ENCODE results near the gene BCR. TPM values are rescaled to one million over a fixed set of nuclear protein-coding genes. Genes with fewer than 3 reads are reported as not detected.

BCR gene
- polyA plus RNA-seq, 1 experiment: 21.4 TPM

- no peak for DNase-seq (ENCODE audit: low read depth, low spot score)
- H3K9me3 ChIP-seq (ENCODE audit: control insufficient read depth, insufficient read depth, low read length): no peaks in the 10 kb centered on the region
- H3K27me3 ChIP-seq (ENCODE audit: control insufficient read depth, insufficient read depth, low read length): no peaks in the 10 kb centered on the region
- H3K4me3 ChIP-seq (ENCODE audit: low read depth, low read length): no peak overlapping the region
- no peak for TF ChIP-seq CTCF (IDR thresholded peaks at IDR 0.05; ENCODE audit: low read depth, low read length)
- CTCF ChIA-PET: no interaction called here
- POLR2A ChIA-PET: no interaction called here
- H3K27ac ChIP-seq (ENCODE audit: low read depth, low read length): no peak overlapping the region
Measured at GRCh38 chr22:23294221-23294620, 113.9 kb downstream of the BCR start.

- Histone ChIP-seq H3K27me3 (ENCODE audit: control insufficient read depth, insufficient read depth, low read length) (no peaks in the 10 kb centered on the region), H3K27ac (ENCODE audit: low read depth, low read length) (no peak overlapping the region), H3K4me3 (ENCODE audit: low read depth, low read length) (no peak overlapping the region), H3K9me3 (ENCODE audit: control insufficient read depth, insufficient read depth, low read length) (no peaks in the 10 kb centered on the region)
- TF ChIP-seq CTCF (IDR thresholded peaks at IDR 0.05; ENCODE audit: low read depth, low read length): no peak
- POLR2A ChIA-PET: no interaction called here
- DNase-seq (ENCODE audit: low read depth, low spot score): no peak
- CTCF ChIA-PET: interaction anchor here (1.5 kb wide), 1 partner anchor 10 kb away, joined by 4 read pairs; no protein-coding TSS in a partner anchor
Measured at GRCh38 chr22:23300476-23300875, 120.2 kb downstream of the BCR start.

- no peaks in the 10 kb centered on the region for H3K27me3 ChIP-seq (ENCODE audit: control insufficient read depth, insufficient read depth, low read length)
- no peak overlapping the region for H3K27ac ChIP-seq (ENCODE audit: low read depth, low read length)
- CTCF ChIA-PET: no interaction called here
- H3K4me3 ChIP-seq (ENCODE audit: low read depth, low read length): no peak overlapping the region
- no peak for DNase-seq (ENCODE audit: low read depth, low spot score)
- no peak for TF ChIP-seq CTCF (IDR thresholded peaks at IDR 0.05; ENCODE audit: low read depth, low read length)
- POLR2A ChIA-PET: no interaction called here
- H3K9me3 ChIP-seq (ENCODE audit: control insufficient read depth, insufficient read depth, low read length): no peaks in the 10 kb centered on the region; the same call in 1 of the 2 replicates
Measured at GRCh38 chr22:23301591-23301990, 121.3 kb downstream of the BCR start.

- Histone ChIP-seq H3K4me3 (ENCODE audit: low read depth, low read length) (no peak overlapping the region), H3K9me3 (ENCODE audit: control insufficient read depth, insufficient read depth, low read length) (no peaks in the 10 kb centered on the region; the same call in 1 of the 2 replicates), H3K27me3 (ENCODE audit: control insufficient read depth, insufficient read depth, low read length) (no peaks in the 10 kb centered on the region), H3K27ac (ENCODE audit: low read depth, low read length) (no peak overlapping the region)
- TF ChIP-seq CTCF (IDR thresholded peaks at IDR 0.05; ENCODE audit: low read depth, low read length): no peak
- ChIA-PET CTCF (no interaction called here), POLR2A (no interaction called here)
- no peak for DNase-seq (ENCODE audit: low read depth, low spot score)
Measured at GRCh38 chr22:23302171-23303002, 122.1 kb downstream of the BCR start.

GRCh38 chr22:23305321-23305910, 125.1 kb downstream of the BCR start:
- H3K4me3 ChIP-seq (ENCODE audit: low read depth, low read length): no peak overlapping the region
- TF ChIP-seq CTCF (IDR thresholded peaks at IDR 0.05; ENCODE audit: low read depth, low read length): no peak
- H3K27ac ChIP-seq (ENCODE audit: low read depth, low read length): peak overlapping the region; percentile 86
- no peaks in the 10 kb centered on the region for H3K27me3 ChIP-seq (ENCODE audit: control insufficient read depth, insufficient read depth, low read length)
- POLR2A ChIA-PET: interaction anchor here (0.7 kb wide), 1 partner anchor 116 kb away, joined by 3 read pairs; no protein-coding TSS in a partner anchor
- no peak for DNase-seq (ENCODE audit: low read depth, low spot score)
- no peaks in the 10 kb centered on the region; the same call in 1 of the 2 replicates for H3K9me3 ChIP-seq (ENCODE audit: control insufficient read depth, insufficient read depth, low read length)
- CTCF ChIA-PET: interaction anchor here (1.2 to 2.2 kb wide), 5 partner anchors 9 to 80 kb away, joined by 3 to 10 read pairs (median 4); no protein-coding TSS in a partner anchor
